Measurements from ENCODE around the gene KLHL29.

GRCh38 chr2:23409248-23409647 is 24.3 kb downstream of the KLHL29 start:
- TF ChIP-seq EZH2 (IDR thresholded peaks at IDR 0.05; ENCODE audit: insufficient read depth, poor library complexity, severe bottlenecking) (no peak), EZH2phosphoT487 (IDR thresholded peaks at IDR 0.05; ENCODE audit: insufficient read depth, low read depth) (no peak)

Measured in GM23248 (cell line).